HCT116 (cell line): ENCODE measurements around the gene C1orf56. TPM values are rescaled to one million over a fixed set of nuclear protein-coding genes. Genes with fewer than 3 reads are reported as not detected.
A peak's percentile ranks its signal among the peaks of the same experiment; 100 is the strongest.

Source experiments
- ATAC-seq: fragments of 200-7000 bp; cut with Tn5 transposase; 2 replicates; pipeline ENCODE4 v1.9.1; 2020; ENCODE audit warnings: mild to moderate bottlenecking, moderate library complexity
- BruUV-seq: library from RNA; stranded (reverse); fragments of 400-500 nt; replicated peaks from 2 replicates; lab custom pipeline; 2021; lab: Mats Ljungman, UMichigan
- CTCF ChIA-PET: fragments of 300-600 bp; sonication (Branson Sonifier 250); formaldehyde crosslinking; loops from one replicate; lab custom pipeline; 2021; ENCODE audit warnings: antibody characterized with exemption; lab: Charles Lee
- POLR2A ChIA-PET: fragments of 300-600, 350-600 bp; sonication (Branson Sonifier 250); formaldehyde crosslinking; loops from one replicate; lab custom pipeline; 2021; ENCODE audit warnings: antibody characterized with exemption; lab: Charles Lee
- RAD21 ChIA-PET, 2 experiments: fragments of 300-600 bp; sonication (Branson Sonifier 250); formaldehyde crosslinking; loops; one replicate each; lab custom pipeline; 2023; ENCODE audit warnings: low total read pairs in 2 of 2; ENCODE audit not compliant: uncharacterized antibody in 2 of 2, unreplicated experiment in 2 of 2, low non-redundant PET in 1 of 2; lab: Charles Lee
- DNase-seq: peaks from one replicate; pipeline ENCODE4 v3.0.0-alpha.2; 2010; ENCODE audit warnings: low read depth, low spot score
- H2AFZ ChIP-seq: fragments of 200-600 bp; shearing (Covaris generic), sonication (generic); 2 replicates; pipeline ENCODE4 v1.6.1; 2017; ENCODE audit warnings: low read depth, mixed run types, mixed read lengths, antibody characterized with exemption, low read length; ENCODE audit not compliant: poor library complexity, severe bottlenecking
- H3K27ac ChIP-seq: 2 replicates; pipeline ENCODE4 v1.5.1; 2012; ENCODE audit warnings: low read depth, low read length
- H3K27me3 ChIP-seq: fragments of 200-600 bp; sonication (generic); 2 replicates; pipeline ENCODE4 v1.6.1; 2016; ENCODE audit warnings: mixed run types, low read length, mixed read lengths; ENCODE audit not compliant: insufficient read depth
- H3K36me3 ChIP-seq, 2 experiments: fragments of 200-500 bp in 1 of 2; fragments of 200-600 bp in 1 of 2; sonication (Bioruptor generic) in 1 of 2; sonication (generic) in 1 of 2; 2 replicates each; pipeline versions ENCODE4 v1.5.1 to v1.6.1; 2014 to 2016; ENCODE audit warnings: low read length in 2 of 2, inconsistent platforms in 1 of 2, mixed read lengths in 1 of 2, mixed run types in 1 of 2; ENCODE audit not compliant: insufficient read depth in 2 of 2, control insufficient read depth in 1 of 2
- H3K4me1 ChIP-seq, 2 experiments: fragments of 200-600 bp in 1 of 2; sonication (generic) in 1 of 2; 2 replicates each; pipeline versions ENCODE4 v1.5.1 to v1.6.1; 2012 to 2017; ENCODE audit warnings: low read length in 2 of 2, inconsistent platforms in 1 of 2, mild to moderate bottlenecking in 1 of 2, mixed read lengths in 1 of 2, mixed run types in 1 of 2, moderate library complexity in 1 of 2; ENCODE audit not compliant: insufficient read depth in 2 of 2, control insufficient read depth in 1 of 2
- H3K4me2 ChIP-seq: fragments of 200-600 bp; sonication (generic); 2 replicates; pipeline ENCODE4 v1.6.1; 2017; ENCODE audit warnings: mixed run types, low read length, mixed read lengths
- H3K4me3 ChIP-seq, 2 experiments: fragments of 200-600 bp in 1 of 2; sonication (generic) in 1 of 2; replicated peaks in 1 of 2; 2 replicates each; pipeline ENCODE4 v1.5.1; 2011 to 2016; ENCODE audit warnings: low read length in 2 of 2, control low read depth in 1 of 2, low read depth in 1 of 2, mild to moderate bottlenecking in 1 of 2, mixed read lengths in 1 of 2, mixed run types in 1 of 2
- H3K79me2 ChIP-seq: fragments of 200-600 bp; sonication (generic); 2 replicates; pipeline ENCODE4 v1.6.1; 2017; ENCODE audit warnings: mild to moderate bottlenecking, mixed run types, low read length, moderate library complexity, mixed read lengths; ENCODE audit not compliant: insufficient read depth
- H3K9ac ChIP-seq: fragments of 200-600 bp; sonication (generic); 2 replicates; pipeline ENCODE4 v1.6.1; 2016; ENCODE audit warnings: low read length, mixed read lengths
- H3K9me2 ChIP-seq: fragments of 200-600 bp; sonication (generic), shearing (Covaris generic); 2 replicates; pipeline ENCODE4 v1.6.1; 2017; ENCODE audit warnings: mixed run types, mild to moderate bottlenecking, moderate library complexity; ENCODE audit not compliant: insufficient read depth
- H3K9me3 ChIP-seq, 2 experiments: fragments of 200-500 bp in 1 of 2; fragments of 200-600 bp in 1 of 2; sonication (Bioruptor generic) in 1 of 2; sonication (generic) in 1 of 2; 2 replicates each; pipeline ENCODE4 v1.6.1; 2014 to 2017; ENCODE audit warnings: low read length in 2 of 2, mixed read lengths in 2 of 2, inconsistent platforms in 1 of 2, low read depth in 1 of 2, mild to moderate bottlenecking in 1 of 2, mixed run types in 1 of 2, moderate library complexity in 1 of 2; ENCODE audit not compliant: control insufficient read depth in 1 of 2, insufficient read depth in 1 of 2
- H4K20me1 ChIP-seq: fragments of 200-600 bp; sonication (generic), shearing (Covaris generic); 2 replicates; pipeline ENCODE4 v1.6.1; 2017; ENCODE audit warnings: mixed run types, mild to moderate bottlenecking, moderate library complexity; ENCODE audit not compliant: insufficient read depth
- CTCF ChIP-seq, 3 experiments: fragments of 200-600 bp in 1 of 3; sonication (generic) in 1 of 3; IDR thresholded peaks in 2 of 3; conservative IDR thresholded peaks in 1 of 3; 2 replicates each; pipeline ENCODE4 v1.5.1; 2012 to 2017; ENCODE audit warnings: low read depth in 2 of 3, low read length in 2 of 3, antibody characterized with exemption in 1 of 3, borderline replicate concordance in 1 of 3, control low read depth in 1 of 3, mild to moderate bottlenecking in 1 of 3, mixed read lengths in 1 of 3, mixed run types in 1 of 3, moderate library complexity in 1 of 3; ENCODE audit not compliant: insufficient read depth in 1 of 3
- ELF1 ChIP-seq: IDR thresholded peaks from 2 replicates; pipeline ENCODE4 v1.6.1; 2012; ENCODE audit warnings: low read depth, borderline replicate concordance
- EZH2phosphoT487 ChIP-seq: fragments of 200-600 bp; IDR thresholded peaks from 2 replicates; pipeline ENCODE4 v1.6.1; 2018; ENCODE audit warnings: antibody characterized with exemption, borderline replicate concordance
- MAX ChIP-seq: IDR thresholded peaks from 2 replicates; pipeline ENCODE4 v1.6.1; 2012
- REST ChIP-seq: IDR thresholded peaks from 2 replicates; pipeline ENCODE4 v1.6.1; 2012; ENCODE audit warnings: low read depth
- ZFX ChIP-seq: fragments of 450-650 bp; IDR thresholded peaks from 2 replicates; pipeline ENCODE4 v1.6.1; 2017
- ZNF274 ChIP-seq: fragments of 200-500 bp; sonication (Bioruptor generic); IDR thresholded peaks from 2 replicates; pipeline ENCODE4 v1.6.1; 2014; ENCODE audit warnings: mild to moderate bottlenecking, low read depth, low read length, inconsistent platforms
- intact Hi-C: fragments of 100-400 bp; cut with micrococcal nuclease; formaldehyde crosslinking; loops from 2 replicates; pipeline ENCODE4 v1.10.0; 2022
- total RNA-seq: library from RNA; stranded (reverse); gene quantifications from one replicate; pipeline ENCODE4 v1.2.1, GENCODE V29; 2021; ENCODE audit not compliant: unreplicated experiment

Gene C1orf56
- total RNA-seq, 1 experiment from 2014 or later: not detected

GRCh38 chr1:151047925-151048644 lies 534 bp downstream of the C1orf56 start:
- Histone ChIP-seq H4K20me1 (no peaks in the 10 kb centered on the region), H3K27me3 (no peaks in the 10 kb centered on the region), H3K9me3 (no peaks in the 10 kb centered on the region), H3K36me3 (peaks cover 7 to 10% of the 10 kb centered on the region in 2 experiments; a peak in 3 of 4 replicates), H2AFZ (no peak overlapping the region), H3K9me2 (no peaks in the 10 kb centered on the region), H3K4me2 (no peak overlapping the region), H3K4me3 (no peak overlapping the region), H3K27ac (no peak overlapping the region), H3K4me1 (no peaks in the 10 kb centered on the region), H3K9ac (no peak overlapping the region), H3K79me2 (no peaks in the 10 kb centered on the region)
- BruUV-seq: no TSS peak
- ChIA-PET POLR2A (no interaction called here), RAD21 (no interaction called here), CTCF (no interaction called here)
- intact Hi-C loops: no loop called here
- ATAC-seq (0 out of 2 replicates have a peak, but pooled peaks have one; percentile 8), DNase-seq (no peak)
- TF ChIP-seq ZNF274 (no peak), CTCF (IDR thresholded peaks at IDR 0.05 in 2 of 3, conservative IDR thresholded peaks at IDR 0.05 in 1 of 3; ENCODE audit: borderline replicate concordance in 1 of 3, insufficient read depth in 1 of 3, low read depth in 2 of 3, low read length in 2 of 3) (0 out of 6 replicates have a peak, but pooled peaks of 2 of the 3 experiments have one; percentile 13 to 16), REST (no peak), ZFX (no peak), MAX (no peak), EZH2phosphoT487 (no peak), ELF1 (no peak)
